ENCODE data around the gene SLC16A3.

Gene SLC16A3

GRCh38 chr17:82276938-82277337, 48.1 kb downstream of the SLC16A3 start:
- no peak for DNase-seq (ENCODE audit: low read depth)
- no peak overlapping the region for H3K4me3 ChIP-seq (ENCODE audit: low read length)
- TF ChIP-seq CTCF (conservative IDR thresholded peaks at IDR 0.05; ENCODE audit: low read length): no peak

GRCh38 chr17:82277851-82278250, 49.0 kb downstream of the SLC16A3 start:
- DNase-seq (ENCODE audit: low read depth): no peak
- H3K4me3 ChIP-seq (ENCODE audit: low read length): no peak overlapping the region
- TF ChIP-seq CTCF (conservative IDR thresholded peaks at IDR 0.05; ENCODE audit: low read length): no peak

GRCh38 chr17:82278308-82278707, 49.5 kb downstream of the SLC16A3 start:
- DNase-seq (ENCODE audit: low read depth): no peak
- H3K4me3 ChIP-seq (ENCODE audit: low read length): no peak overlapping the region
- TF ChIP-seq CTCF (conservative IDR thresholded peaks at IDR 0.05; ENCODE audit: low read length): no peak

GRCh38 chr17:82278786-82279391, 50.0 kb downstream of the SLC16A3 start:
- no peak for TF ChIP-seq CTCF (conservative IDR thresholded peaks at IDR 0.05; ENCODE audit: low read length)
- no peak overlapping the region for H3K4me3 ChIP-seq (ENCODE audit: low read length)
- DNase-seq (ENCODE audit: low read depth): no peak

- TF ChIP-seq CTCF (conservative IDR thresholded peaks at IDR 0.05; ENCODE audit: low read length): no peak
- no peak overlapping the region for H3K4me3 ChIP-seq (ENCODE audit: low read length)
- no peak for DNase-seq (ENCODE audit: low read depth)
These were observed 51.7 kb downstream of the SLC16A3 start for GRCh38 chr17:82280537-82280936.

GRCh38 chr17:82281076-82281475, 52.2 kb downstream of the SLC16A3 start:
- DNase-seq (ENCODE audit: low read depth): no peak
- H3K4me3 ChIP-seq (ENCODE audit: low read length): no peak overlapping the region
- TF ChIP-seq CTCF (conservative IDR thresholded peaks at IDR 0.05; ENCODE audit: low read length): no peak

GRCh38 chr17:82281502-82282238, 52.8 kb downstream of the SLC16A3 start:
- TF ChIP-seq CTCF (conservative IDR thresholded peaks at IDR 0.05; ENCODE audit: low read length): no peak
- DNase-seq (ENCODE audit: low read depth): no peak

More at GRCh38 chr17:82281502-82282238, 52.8 kb downstream of the SLC16A3 start:
- H3K4me3 ChIP-seq (ENCODE audit: low read length): no peak overlapping the region

Measured in AG10803 (cell line).